SK-N-SH (cell line): Measurements from ENCODE around the gene GAS2L1. TPM values are rescaled to one million over a fixed set of nuclear protein-coding genes. Genes with fewer than 3 reads are reported as not detected.

Source experiments
- CTCF ChIA-PET: fragments of 300-600, 350-600 bp; formaldehyde crosslinking; extraction: SDS; loops from one replicate; lab custom pipeline; 2021; lab: Yijun Ruan, JAX
- POLR2A ChIA-PET: fragments of 350-600 bp; sonication (Branson Sonifier 250); formaldehyde crosslinking; extraction: SDS; loops from one replicate; lab custom pipeline; 2020; ENCODE audit warnings: antibody characterized with exemption, inconsistent platforms; lab: Yijun Ruan, JAX
- DNase-seq: peaks from one replicate; pipeline ENCODE4 v3.0.0; 2012
- H2AFZ ChIP-seq: fragments of 200-600 bp; sonication (generic); 2 replicates; pipeline ENCODE4 v1.8.1; 2016; ENCODE audit warnings: antibody characterized with exemption, mild to moderate bottlenecking, low read depth
- H3F3A ChIP-seq: fragments of 200-600 bp; sonication (generic); replicated peaks from 2 replicates; pipeline ENCODE3; 2016; ENCODE audit warnings: antibody characterized with exemption, mild to moderate bottlenecking; ENCODE audit not compliant: insufficient read depth
- H3K27ac ChIP-seq, 2 experiments: fragments of 200-500 bp in 1 of 2; fragments of 200-600 bp in 1 of 2; sonication (Bioruptor generic) in 1 of 2; sonication (generic), shearing (Covaris generic) in 1 of 2; 2 replicates each; pipeline versions ENCODE4 v1.5.1 to v1.6.1; 2014 to 2016; ENCODE audit warnings: low read depth in 2 of 2, inconsistent platforms in 1 of 2, low read length in 1 of 2, mild to moderate bottlenecking in 1 of 2, mixed read lengths in 1 of 2
- H3K27me3 ChIP-seq: fragments of 200-600 bp; sonication (generic), shearing (Covaris generic); 2 replicates; pipeline ENCODE4 v1.6.1; 2016; ENCODE audit warnings: mixed run types; ENCODE audit not compliant: insufficient read depth
- H3K36me3 ChIP-seq, 2 experiments: fragments of 200-500 bp in 1 of 2; fragments of 200-600 bp in 1 of 2; sonication (Bioruptor generic) in 1 of 2; sonication (generic) in 1 of 2; replicated peaks in 1 of 2; 2 replicates each; pipeline versions ENCODE3 to v1.5.1; 2014 to 2016; ENCODE audit warnings: low read length in 1 of 2, mild to moderate bottlenecking in 1 of 2; ENCODE audit not compliant: insufficient read depth in 2 of 2, control insufficient read depth in 1 of 2
- H3K4me1 ChIP-seq, 2 experiments: fragments of 200-500 bp in 1 of 2; fragments of 200-600 bp in 1 of 2; sonication (Bioruptor generic) in 1 of 2; sonication (generic), shearing (Covaris generic) in 1 of 2; 2 replicates each; pipeline versions ENCODE4 v1.5.1 to v1.6.1; 2014 to 2016; ENCODE audit warnings: low read depth in 1 of 2, low read length in 1 of 2, mixed run types in 1 of 2; ENCODE audit not compliant: insufficient read depth in 2 of 2, control insufficient read depth in 1 of 2
- H3K4me2 ChIP-seq: fragments of 200-600 bp; sonication (generic), shearing (Covaris generic); 2 replicates; pipeline ENCODE4 v1.6.1; 2017; ENCODE audit warnings: mixed run types
- H3K4me3 ChIP-seq, 2 experiments: fragments of 200-500 bp in 1 of 2; fragments of 200-600 bp in 1 of 2; sonication (Bioruptor generic) in 1 of 2; sonication (generic), shearing (Covaris generic) in 1 of 2; 2 replicates each; pipeline versions ENCODE4 v1.5.1 to v1.8.1; 2014 to 2016; ENCODE audit warnings: low read depth in 2 of 2, inconsistent platforms in 1 of 2, low read length in 1 of 2, mild to moderate bottlenecking in 1 of 2, mixed read lengths in 1 of 2, moderate library complexity in 1 of 2
- H3K79me2 ChIP-seq: fragments of 200-600 bp; sonication (generic); 2 replicates; pipeline ENCODE4 v1.8.1; 2017; ENCODE audit warnings: mild to moderate bottlenecking; ENCODE audit not compliant: insufficient read depth
- H3K9ac ChIP-seq: fragments of 200-600 bp; sonication (generic); 2 replicates; pipeline ENCODE4 v1.6.1; 2017; ENCODE audit warnings: mixed run types
- H3K9me2 ChIP-seq: fragments of 200-600 bp; sonication (generic); 2 replicates; pipeline ENCODE4 v1.6.1; 2017; ENCODE audit warnings: mixed run types
- H3K9me3 ChIP-seq: fragments of 200-600 bp; sonication (generic); 2 replicates; pipeline ENCODE4 v1.6.1; 2017; ENCODE audit warnings: mixed run types, mild to moderate bottlenecking, moderate library complexity
- H4K20me1 ChIP-seq: fragments of 200-600 bp; sonication (generic); 2 replicates; pipeline ENCODE4 v1.6.1; 2017; ENCODE audit warnings: mild to moderate bottlenecking, mixed run types; ENCODE audit not compliant: insufficient read depth
- CHD2 ChIP-seq: fragments of 150-350 bp; IDR thresholded peaks from 2 replicates; pipeline ENCODE4 v1.6.1; 2018; ENCODE audit warnings: low read length; ENCODE audit not compliant: partially characterized antibody
- EZH2phosphoT487 ChIP-seq: fragments of 200-600 bp; sonication (generic); IDR thresholded peaks from 2 replicates; pipeline ENCODE4 v1.6.1; 2017; ENCODE audit warnings: low read depth, mixed run types, mild to moderate bottlenecking, antibody characterized with exemption, moderate library complexity, borderline replicate concordance
- FOSL2 ChIP-seq: IDR thresholded peaks from 2 replicates; pipeline ENCODE4 v1.4.0; 2012; ENCODE audit warnings: low read depth, mild to moderate bottlenecking, moderate library complexity, borderline replicate concordance
- FOXJ3 ChIP-seq: sonication (generic); formaldehyde crosslinking; IDR thresholded peaks from 2 replicates; pipeline ENCODE4 v1.5.1; 2020; ENCODE audit warnings: mild to moderate bottlenecking, missing genetic modification reagents
- FOXM1 ChIP-seq: IDR thresholded peaks from 2 replicates; pipeline ENCODE4 v1.4.0; 2012; ENCODE audit warnings: low read depth, mild to moderate bottlenecking
- GABPA ChIP-seq: IDR thresholded peaks from 2 replicates; pipeline ENCODE4 v1.4.0; 2012; ENCODE audit warnings: low read depth, mild to moderate bottlenecking
- GATA2 ChIP-seq: sonication (generic); formaldehyde crosslinking; IDR thresholded peaks from 2 replicates; pipeline ENCODE4 v1.5.0; 2020; ENCODE audit warnings: mild to moderate bottlenecking, missing genetic modification reagents
- MEF2A ChIP-seq: IDR thresholded peaks from 2 replicates; pipeline ENCODE4 v1.4.0; 2012; ENCODE audit warnings: low read depth, borderline replicate concordance
- PBX3 ChIP-seq: IDR thresholded peaks from 2 replicates; pipeline ENCODE4; 2012
- POLR2AphosphoS5 ChIP-seq: IDR thresholded peaks from 2 replicates; pipeline ENCODE4 v1.6.1; 2012; ENCODE audit warnings: low read depth, low read length
- REST ChIP-seq: IDR thresholded peaks from 2 replicates; pipeline ENCODE4 v1.6.1; 2012; ENCODE audit warnings: mild to moderate bottlenecking, low read depth, low read length, moderate library complexity
- RXRA ChIP-seq: IDR thresholded peaks from 2 replicates; pipeline ENCODE4 v1.4.0; 2012; ENCODE audit warnings: low read depth, mild to moderate bottlenecking, borderline replicate concordance
- SIN3A ChIP-seq: IDR thresholded peaks from 2 replicates; pipeline ENCODE4 v1.6.1; 2012; ENCODE audit warnings: low read depth, mild to moderate bottlenecking, low read length, moderate library complexity, borderline replicate concordance
- SMC3 ChIP-seq: IDR thresholded peaks from 2 replicates; pipeline ENCODE4 v1.6.1; 2012; ENCODE audit warnings: low read depth, low read length, improper control_type of control experiment
- TAF1 ChIP-seq: IDR thresholded peaks from 2 replicates; pipeline ENCODE4 v1.6.1; 2012; ENCODE audit warnings: low read depth, mild to moderate bottlenecking, low read length, moderate library complexity, borderline replicate concordance
- YY1 ChIP-seq: IDR thresholded peaks from 2 replicates; pipeline ENCODE4 v1.4.0; 2012; ENCODE audit warnings: low read depth, mild to moderate bottlenecking
- ZBTB33 ChIP-seq: IDR thresholded peaks from 2 replicates; pipeline ENCODE4 v1.4.0; 2012; ENCODE audit warnings: low read depth, borderline replicate concordance
- WGBS: methylation state at CpG from one replicate; pipeline ENCODE4 v1.1.6; 2017; ENCODE audit warnings: low lambda C conversion rate; 5-methylcytosine and 5-hydroxymethylcytosine counted together
- polyA plus RNA-seq, 3 experiments: library from polyadenylated mRNA; depleted of rRNA; stranded (reverse); fragments of >200 nt; gene quantifications; 2 replicates each; pipeline ENCODE4 v1.2.3, GENCODE V29; 2012

GAS2L1 gene
- polyA plus RNA-seq, 1 of the 3 experiments (the other 2 are of a cell fraction), result 21.8 TPM

- TF ChIP-seq FOXJ3 (CRISPR knock-in tag), result no peak
- no peak for TF ChIP-seq GATA2 (CRISPR knock-in tag)
- peak; percentile 42; the same call in 1 of the 2 replicates for TF ChIP-seq PBX3
- no peak for TF ChIP-seq FOSL2
- no peak for TF ChIP-seq TAF1
- 0 out of 2 replicates have a peak, but pooled peaks have one; percentile 23 for TF ChIP-seq GABPA
- TF ChIP-seq SMC3, result peak; percentile 58
Observed at GRCh38 chr22:29306175-29306834, at the start of gene GAS2L1 (continued).

- Histone ChIP-seq H2AFZ (no peak overlapping the region), H3K36me3 (peaks cover 0 to 6% of the 10 kb centered on the region in 2 experiments), H3K27me3 (no peaks in the 10 kb centered on the region), H3K9me3 (no peaks in the 10 kb centered on the region), H3K79me2 (no peaks in the 10 kb centered on the region), H3K27ac (no peak overlapping the region), H3K4me2 (no peak overlapping the region), H3K9me2 (no peaks in the 10 kb centered on the region), H3F3A (no peaks in the 10 kb centered on the region), H4K20me1 (no peaks in the 10 kb centered on the region), H3K4me1 (no peaks in the 10 kb centered on the region), H3K9ac (no peak overlapping the region), H3K4me3 (no peak overlapping the region)
- ChIA-PET CTCF (interaction anchor here (6.9 kb wide), 1 partner anchor 11 kb away, joined by 57 read pairs; no protein-coding TSS in a partner anchor), POLR2A (no interaction called here)
- TF ChIP-seq GABPA (no peak), MEF2A (no peak), FOXM1 (no peak), EZH2phosphoT487 (no peak), TAF1 (no peak), RXRA (no peak)
- WGBS, result 90% methylated on average over 2 of the region's 8 CpGs
- peak; percentile 24 for DNase-seq
Observed at GRCh38 chr22:29257751-29258181, 48.7 kb upstream of the GAS2L1 start.

GRCh38 chr22:29258407-29259252 lies 47.8 kb upstream of the GAS2L1 start:
- H3K27me3 ChIP-seq, result no peaks in the 10 kb centered on the region
- H3K9me2 ChIP-seq, result no peaks in the 10 kb centered on the region
- ChIA-PET POLR2A (no interaction called here), CTCF (interaction anchor here (1.6 to 6.9 kb wide), 2 partner anchors 12 to 403 kb away, joined by 3 to 57 read pairs; no protein-coding TSS in a partner anchor)
- H3K4me1 ChIP-seq, result no peaks in the 10 kb centered on the region
- H3K27ac ChIP-seq, result no peak overlapping the region
- peaks cover 0 to 6% of the 10 kb centered on the region in 2 experiments for H3K36me3 ChIP-seq
- H3K4me3 ChIP-seq, result no peak overlapping the region
- H3K79me2 ChIP-seq, result no peaks in the 10 kb centered on the region
- no peak overlapping the region for H3K4me2 ChIP-seq
- H3K9me3 ChIP-seq, result no peaks in the 10 kb centered on the region
- DNase-seq, result peak; percentile 33
- H3F3A ChIP-seq, result no peaks in the 10 kb centered on the region
- H3K9ac ChIP-seq, result no peak overlapping the region
- no peak overlapping the region for H2AFZ ChIP-seq
- H4K20me1 ChIP-seq, result no peaks in the 10 kb centered on the region
- WGBS, result 100% methylated on average over 1 of the region's 17 CpGs
- TF ChIP-seq YY1 (no peak), ZBTB33 (no peak), POLR2AphosphoS5 (no peak), REST (no peak), CHD2 (no peak), SIN3A (no peak)
